HEK293T (cell line): ENCODE measurements around the gene IL23A.
"Not testable (repeated sequence)": the region's sequence is repeated elsewhere in the genome, so short reads cannot be mapped to it uniquely, and the experiment has no call there.

ENCODE experiments used
- BHLHE40 ChIP-seq: fragments of 450-650 bp; IDR thresholded peaks from 2 replicates; pipeline ENCODE4 v1.6.1; 2016; ENCODE audit warnings: mild to moderate bottlenecking, moderate library complexity, borderline replicate concordance
- FOXA1 ChIP-seq: fragments of 450-650 bp; IDR thresholded peaks from 2 replicates; pipeline ENCODE4 v1.6.1; 2016; ENCODE audit warnings: mild to moderate bottlenecking
- TF ChIP-seq, protein P1 (sequence below): fragments of 450-650 bp; IDR thresholded peaks from 2 replicates; pipeline ENCODE4 v1.6.1; 2016

DNA sequence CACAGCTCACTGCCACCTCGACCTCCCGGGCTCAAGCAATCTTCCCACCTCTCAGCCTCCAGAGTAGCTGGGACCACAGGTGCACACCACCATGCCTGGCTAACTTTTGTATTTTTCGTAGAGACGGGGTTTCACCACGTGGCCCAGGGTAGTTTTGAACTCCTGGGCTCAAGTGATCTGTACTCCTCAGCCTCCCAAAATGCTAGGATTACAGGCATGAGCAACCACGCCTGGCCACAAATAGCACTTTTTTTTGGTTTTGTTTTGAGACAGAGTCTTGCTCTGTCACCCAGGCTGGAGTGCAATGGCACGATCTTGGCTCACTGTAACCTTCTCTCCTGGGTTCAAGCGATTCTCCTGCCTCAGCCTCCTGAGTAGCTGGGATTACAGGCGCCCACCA is 8.6 kb downstream of the IL23A start:
- TF ChIP-seq BHLHE40, FOXA1: not testable (repeated sequence)
- TF ChIP-seq, protein P1, sequence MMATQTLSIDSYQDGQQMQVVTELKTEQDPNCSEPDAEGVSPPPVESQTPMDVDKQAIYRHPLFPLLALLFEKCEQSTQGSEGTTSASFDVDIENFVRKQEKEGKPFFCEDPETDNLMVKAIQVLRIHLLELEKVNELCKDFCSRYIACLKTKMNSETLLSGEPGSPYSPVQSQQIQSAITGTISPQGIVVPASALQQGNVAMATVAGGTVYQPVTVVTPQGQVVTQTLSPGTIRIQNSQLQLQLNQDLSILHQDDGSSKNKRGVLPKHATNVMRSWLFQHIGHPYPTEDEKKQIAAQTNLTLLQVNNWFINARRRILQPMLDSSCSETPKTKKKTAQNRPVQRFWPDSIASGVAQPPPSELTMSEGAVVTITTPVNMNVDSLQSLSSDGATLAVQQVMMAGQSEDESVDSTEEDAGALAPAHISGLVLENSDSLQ: not testable (repeated sequence)
